GM18505 (cell line): ENCODE results near the gene ZNF518B.

Source experiments
- ATAC-seq: cut with Tn5 transposase; IDR thresholded peaks from one replicate; pipeline ENCODE4 v1.9.1; 2021; ENCODE audit not compliant: unreplicated experiment
- POLR2A ChIP-seq: IDR thresholded peaks from 4 replicates; pipeline ENCODE4 v1.6.1; 2011; ENCODE audit warnings: borderline replicate concordance; ENCODE audit not compliant: insufficient read depth, insufficient read length; ENCODE audit errors: extremely low read depth

The ZNF518B gene, protein sequence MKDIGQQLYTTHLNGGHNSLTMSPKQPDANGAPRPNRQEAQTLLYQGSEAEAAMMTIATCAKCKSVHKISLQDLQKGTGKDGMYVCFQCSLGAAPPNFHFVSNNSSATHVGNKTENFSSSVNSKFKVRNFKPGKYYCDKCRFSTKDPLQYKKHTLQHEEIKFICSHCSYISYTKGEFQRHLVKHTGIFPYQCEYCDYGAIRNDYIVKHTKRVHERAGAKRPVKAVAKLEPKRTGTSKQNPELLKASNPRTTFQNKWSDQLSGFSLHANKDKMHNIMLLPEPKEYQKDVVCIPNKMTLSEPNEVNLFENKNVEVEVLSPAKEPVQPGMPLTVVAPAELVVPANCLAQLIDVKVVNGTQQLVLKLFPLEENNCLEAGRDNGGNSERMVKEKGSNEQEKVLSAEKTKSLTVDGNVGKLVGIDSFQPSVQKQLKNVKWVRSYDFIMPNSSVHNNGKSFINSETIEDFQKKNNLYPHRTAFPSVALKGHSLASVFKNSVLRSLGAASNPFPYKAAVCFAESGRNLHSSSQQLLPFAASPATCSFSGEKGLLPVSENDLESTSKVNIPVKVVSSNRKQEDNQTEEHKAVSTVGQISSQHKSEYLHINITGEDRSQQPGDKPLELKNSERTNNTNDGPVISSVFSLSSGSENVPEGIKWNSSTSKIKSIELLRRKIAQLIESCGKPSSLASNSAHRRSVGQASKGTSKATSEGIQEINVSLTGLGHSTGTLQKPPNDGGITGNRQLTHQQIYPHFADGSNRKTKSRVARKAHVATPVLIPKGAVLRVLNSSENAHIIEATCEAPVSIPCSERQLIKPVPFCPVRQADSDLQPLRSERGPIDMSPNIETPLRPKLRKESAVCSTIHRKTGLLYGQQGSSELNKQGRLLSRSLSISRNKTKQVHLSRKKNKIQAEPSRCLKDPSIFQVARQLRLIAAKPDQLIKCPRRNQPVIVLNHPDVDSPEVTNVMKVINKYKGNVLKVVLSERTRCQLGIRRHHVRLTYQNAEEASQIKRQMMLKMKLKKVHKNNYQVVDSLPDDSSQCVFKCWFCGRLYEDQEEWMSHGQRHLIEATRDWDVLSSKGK

GRCh38 chr4:10457255-10457801, at the start of gene ZNF518B:
TSS of gene ZNF518B (minus strand) at chr4:10457426. CDS start at chr4:10446328, 11,098 bp downstream.
- peak; percentile 65 for TF ChIP-seq POLR2A
- peak; percentile 73 for ATAC-seq

DNA sequence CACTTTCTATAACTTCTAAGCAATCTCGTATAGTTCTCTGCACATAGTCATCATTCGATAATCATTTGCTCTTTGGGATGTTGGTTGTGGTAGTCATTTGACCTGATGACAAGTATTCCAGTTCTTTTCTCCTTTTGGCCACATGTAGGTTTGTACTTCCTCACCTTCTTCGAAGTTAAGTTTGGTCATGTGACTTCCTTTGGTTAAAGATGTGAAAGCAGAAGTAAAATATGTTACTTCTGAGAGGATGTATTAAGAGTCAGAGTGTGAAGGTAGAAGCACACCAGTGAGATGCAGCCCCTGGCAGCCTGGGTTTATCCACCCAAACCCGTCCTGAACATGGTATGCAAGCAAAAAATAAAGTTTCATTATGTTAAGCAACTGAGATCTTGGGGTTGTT, 48.9 kb upstream of the ZNF518B start:
- no peak for ATAC-seq
- no peak for TF ChIP-seq POLR2A

- no peak for ATAC-seq
These were observed 47.4 kb upstream of the ZNF518B start for GRCh38 chr4:10504570-10505179.

DNA sequence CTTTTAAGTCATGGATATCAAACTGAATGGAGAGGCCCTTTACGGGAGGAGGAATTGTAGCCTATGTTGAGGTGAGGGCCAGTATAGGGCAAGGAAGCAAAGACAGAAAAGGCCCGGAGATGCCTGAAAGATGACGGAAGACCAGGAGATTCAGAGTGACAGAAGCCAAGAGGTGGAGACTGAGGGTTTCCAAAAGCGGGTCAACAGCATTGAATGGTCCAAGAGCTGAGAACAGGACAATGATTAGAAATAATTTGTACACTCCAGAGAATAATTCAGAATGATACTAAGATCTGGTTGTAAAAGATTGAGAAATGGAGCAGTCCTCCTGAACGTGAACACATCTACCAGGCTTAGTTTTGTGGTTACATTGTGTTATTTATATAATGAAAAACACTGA, 45.5 kb upstream of the ZNF518B start:
- no peak for TF ChIP-seq POLR2A

More at GRCh38 chr4:10504570-10505179, 47.4 kb upstream of the ZNF518B start:
- no peak for TF ChIP-seq POLR2A

GRCh38 chr4:10500776-10501175, 43.5 kb upstream of the ZNF518B start:
- no peak for ATAC-seq

More for the DNA sequence above, 45.5 kb upstream of the ZNF518B start:
- ATAC-seq = no peak

DNA sequence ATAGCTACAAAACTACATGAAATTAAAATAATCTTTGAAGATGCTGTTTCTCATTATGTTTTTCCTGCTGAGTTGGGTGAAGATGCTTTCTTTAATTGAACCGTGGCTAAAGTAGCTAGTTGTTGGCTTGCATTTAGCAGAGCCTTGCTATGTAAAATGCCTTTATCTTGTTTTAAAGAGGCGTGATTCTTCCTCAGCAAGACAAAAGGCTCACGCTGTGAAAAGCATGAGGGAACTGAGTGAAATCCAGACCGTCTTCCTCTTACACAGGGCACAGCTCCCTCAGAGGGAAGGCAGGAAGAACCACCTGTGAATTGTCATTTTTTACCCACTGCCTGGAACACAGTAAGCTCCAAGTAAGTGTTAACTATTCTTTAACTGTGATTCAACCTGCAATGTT, 39.0 kb upstream of the ZNF518B start:
- no peak for TF ChIP-seq POLR2A
- no peak for ATAC-seq

More at GRCh38 chr4:10500776-10501175, 43.5 kb upstream of the ZNF518B start:
- no peak for TF ChIP-seq POLR2A

GRCh38 chr4:10495651-10496050, 38.4 kb upstream of the ZNF518B start:
- TF ChIP-seq POLR2A = no peak
- no peak for ATAC-seq

- no peak for TF ChIP-seq POLR2A
- ATAC-seq = no peak
These were observed 35.2 kb upstream of the ZNF518B start for GRCh38 chr4:10492464-10492863.

DNA sequence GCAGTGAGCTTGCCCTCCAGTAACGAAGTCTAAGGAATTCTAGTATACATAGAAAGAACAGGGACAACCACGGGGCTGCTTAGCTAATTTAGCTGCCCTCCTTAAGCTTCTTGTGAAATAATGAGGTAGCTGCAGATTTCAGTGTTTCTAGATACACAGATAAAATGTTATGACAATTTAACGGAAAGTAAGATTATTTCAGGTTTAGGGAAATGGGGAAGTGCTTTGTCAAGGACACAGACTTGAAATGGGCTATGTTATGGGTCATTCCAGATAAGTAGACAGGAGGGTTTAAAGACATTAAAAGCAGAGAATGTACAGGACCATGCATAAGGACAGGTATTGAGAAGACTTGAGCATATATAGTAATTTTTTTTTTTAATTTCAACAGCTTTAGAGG, 34.2 kb upstream of the ZNF518B start:
- TF ChIP-seq POLR2A = no peak
- no peak for ATAC-seq

DNA sequence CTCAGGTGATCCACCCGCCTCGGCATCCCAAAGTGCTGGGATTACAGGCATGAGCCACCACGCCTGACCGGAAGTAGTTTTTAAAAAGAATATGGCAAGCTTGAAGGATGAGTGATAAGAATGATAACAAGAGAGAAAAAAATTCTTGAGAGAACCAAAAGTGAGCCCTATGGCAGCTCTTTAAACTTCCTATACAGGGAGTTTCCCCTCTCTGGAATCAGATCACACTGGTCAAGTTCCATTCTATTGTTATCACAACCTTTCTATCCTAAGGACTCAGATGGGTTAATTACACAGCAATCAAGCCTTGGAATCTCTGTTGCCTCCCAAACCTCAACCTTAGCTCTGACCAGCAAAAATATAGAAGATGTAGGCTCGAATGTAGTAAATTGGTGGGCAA, 33.8 kb upstream of the ZNF518B start:
- TF ChIP-seq POLR2A = no peak
- no peak for ATAC-seq

- no peak for TF ChIP-seq POLR2A
- no peak for ATAC-seq
These were observed 25.7 kb upstream of the ZNF518B start for GRCh38 chr4:10482913-10483312.

DNA sequence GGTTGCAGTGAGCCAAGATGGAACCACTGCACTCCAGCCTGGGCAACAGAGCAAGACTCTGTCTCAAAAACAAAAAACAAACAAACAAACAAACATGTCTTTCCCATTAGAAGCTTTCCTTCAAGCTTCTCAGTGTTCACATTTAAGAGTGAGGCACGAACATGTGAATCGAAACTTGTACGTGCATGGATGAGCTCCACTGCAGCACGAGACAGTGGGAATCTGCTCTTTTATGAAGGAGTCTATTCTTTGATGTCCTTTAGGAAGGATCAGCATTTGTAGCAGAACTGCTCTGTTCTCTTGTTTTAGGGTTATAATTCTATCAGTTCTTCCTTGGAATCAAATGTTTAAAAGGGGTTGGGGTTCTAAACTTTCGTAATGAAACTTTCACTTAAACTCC, 23.4 kb upstream of the ZNF518B start:
- ATAC-seq = no peak
- TF ChIP-seq POLR2A = no peak
